KOPT-K1 (cell line): Measurements from ENCODE around the gene GPT2.
"Not testable (repeated sequence)": the region's sequence is repeated elsewhere in the genome, so short reads cannot be mapped to it uniquely, and the experiment has no call there.

ENCODE experiments used
- H3K27ac ChIP-seq: fragments of 200-600 bp; sonication (generic); 2 replicates; pipeline ENCODE4 v1.5.1; 2016; ENCODE audit warnings: antibody characterized with exemption, mild to moderate bottlenecking, low read depth, low read length; ENCODE audit not compliant: poor library complexity, severe bottlenecking
- H3K36me3 ChIP-seq: fragments of 200-600 bp; sonication (generic); 2 replicates; pipeline ENCODE4 v1.5.1; 2017; ENCODE audit warnings: antibody characterized with exemption, mild to moderate bottlenecking, low read length, moderate library complexity; ENCODE audit not compliant: insufficient read depth
- H3K9me3 ChIP-seq: fragments of 200-600 bp; sonication (generic); 2 replicates; pipeline ENCODE4 v1.5.1; 2017; ENCODE audit warnings: antibody characterized with exemption, low read length, mild to moderate bottlenecking; ENCODE audit not compliant: insufficient read depth, poor library complexity, severe bottlenecking

Gene GPT2

GRCh38 chr16:46854846-46855245 lies 29.3 kb upstream of the GPT2 start:
- Histone ChIP-seq H3K9me3 (no peaks in the 10 kb centered on the region), H3K27ac (no peak overlapping the region), H3K36me3 (no peaks in the 10 kb centered on the region)

- no peak overlapping the region for H3K27ac ChIP-seq
- no peaks in the 10 kb centered on the region for H3K36me3 ChIP-seq
Measured at GRCh38 chr16:46855389-46855788, 28.8 kb upstream of the GPT2 start.

GRCh38 chr16:46857368-46857945 lies 26.7 kb upstream of the GPT2 start:
- Histone ChIP-seq H3K36me3 (no peaks in the 10 kb centered on the region), H3K9me3 (no peaks in the 10 kb centered on the region), H3K27ac (no peak overlapping the region)

More at GRCh38 chr16:46855389-46855788, 28.8 kb upstream of the GPT2 start:
- H3K9me3 ChIP-seq: no peaks in the 10 kb centered on the region

- H3K36me3 ChIP-seq: no peaks in the 10 kb centered on the region
- no peak overlapping the region for H3K27ac ChIP-seq
- H3K9me3 ChIP-seq: no peaks in the 10 kb centered on the region
Measured at GRCh38 chr16:46858151-46858550, 26.0 kb upstream of the GPT2 start.

GRCh38 chr16:46859719-46860152 lies 24.4 kb upstream of the GPT2 start:
- H3K27ac ChIP-seq: no peak overlapping the region
- no peaks in the 10 kb centered on the region for H3K36me3 ChIP-seq
- no peaks in the 10 kb centered on the region for H3K9me3 ChIP-seq

DNA sequence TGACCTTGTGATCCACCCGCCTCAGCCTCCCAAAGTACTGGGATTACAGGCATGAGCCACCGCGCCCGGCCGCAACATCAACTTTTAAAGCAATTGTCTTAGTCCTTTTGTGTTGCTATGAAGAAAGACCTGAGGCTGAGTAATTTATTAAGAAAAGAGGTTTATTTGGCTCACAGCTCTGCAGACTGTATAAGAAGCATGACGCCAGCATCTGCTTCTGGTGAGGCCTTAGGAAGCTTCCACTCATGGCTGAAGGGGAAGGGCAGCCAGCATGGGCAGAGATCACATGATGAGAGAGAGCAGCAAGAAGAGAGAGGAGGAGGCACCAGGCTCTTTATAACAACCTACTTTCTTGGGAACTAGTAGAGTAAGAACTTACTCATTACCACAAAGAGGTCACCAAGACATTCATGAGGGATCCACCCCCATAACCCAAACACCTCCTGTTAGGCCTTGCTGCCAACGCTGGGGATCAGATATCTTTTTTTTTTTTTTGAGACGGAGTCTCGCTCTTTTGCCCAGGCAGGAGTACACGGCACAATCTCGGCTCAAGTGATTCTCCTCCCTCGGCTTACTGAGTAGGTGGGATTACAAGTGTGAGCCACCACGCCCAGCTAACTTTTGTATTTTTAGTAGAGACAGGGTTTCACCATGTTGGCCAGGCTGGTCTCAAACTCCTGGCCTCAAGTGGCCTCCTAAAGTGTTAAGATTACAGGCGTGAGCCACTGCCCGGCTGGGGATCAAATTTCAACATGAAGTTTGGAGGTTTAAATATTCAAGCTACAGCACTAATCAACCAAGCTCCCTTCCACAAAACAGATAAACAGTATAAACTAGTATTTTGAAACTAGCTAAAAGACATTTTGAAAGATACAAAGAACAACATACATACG lies 21.4 kb upstream of the GPT2 start:
- no peaks in the 10 kb centered on the region for H3K9me3 ChIP-seq
- H3K36me3 ChIP-seq: no peaks in the 10 kb centered on the region
- H3K27ac ChIP-seq: no peak overlapping the region

- Histone ChIP-seq H3K27ac (no peak overlapping the region), H3K9me3 (no peaks in the 10 kb centered on the region), H3K36me3 (no peaks in the 10 kb centered on the region)
Measured at GRCh38 chr16:46866286-46866685, 17.9 kb upstream of the GPT2 start.

- not testable (repeated sequence) for H3K36me3 ChIP-seq, H3K9me3 ChIP-seq, H3K27ac ChIP-seq
Measured at GRCh38 chr16:46867486-46867885, 16.7 kb upstream of the GPT2 start.

- not testable (repeated sequence) for H3K9me3 ChIP-seq, H3K36me3 ChIP-seq, H3K27ac ChIP-seq
Measured at GRCh38 chr16:46868891-46869290, 15.3 kb upstream of the GPT2 start.

DNA sequence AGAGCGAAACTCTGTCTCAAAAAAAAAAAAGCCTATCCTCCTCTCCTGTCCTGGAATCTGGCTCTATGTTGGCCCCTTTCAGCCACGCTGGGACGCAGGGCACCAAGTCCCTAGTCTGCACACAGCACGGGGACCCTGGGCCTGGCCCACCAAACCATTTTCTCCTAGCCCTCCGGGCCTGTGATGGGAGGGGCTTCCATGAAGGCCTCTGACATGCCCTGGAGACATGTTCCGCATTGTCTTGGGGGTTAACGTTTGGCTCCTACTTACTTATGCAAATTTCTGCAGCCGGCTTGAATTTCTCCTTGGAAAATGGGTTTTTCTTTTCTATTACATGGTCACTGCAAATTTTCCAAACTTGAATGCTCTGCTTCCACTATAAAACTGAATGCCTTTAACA lies 12.6 kb upstream of the GPT2 start:
- Histone ChIP-seq H3K9me3 (no peaks in the 10 kb centered on the region), H3K36me3 (no peaks in the 10 kb centered on the region), H3K27ac (no peak overlapping the region)

- Histone ChIP-seq H3K27ac (no peak overlapping the region), H3K9me3 (no peaks in the 10 kb centered on the region), H3K36me3 (no peaks in the 10 kb centered on the region)
Measured at GRCh38 chr16:46873201-46873600, 11.0 kb upstream of the GPT2 start.

- no peaks in the 10 kb centered on the region for H3K9me3 ChIP-seq
- no peaks in the 10 kb centered on the region for H3K36me3 ChIP-seq
- no peak overlapping the region for H3K27ac ChIP-seq
Measured at GRCh38 chr16:46875243-46875642, 8.9 kb upstream of the GPT2 start.

GRCh38 chr16:46882304-46882939 lies 1.7 kb upstream of the GPT2 start:
- no peak overlapping the region for H3K27ac ChIP-seq
- H3K9me3 ChIP-seq: no peaks in the 10 kb centered on the region

GRCh38 chr16:46882940-46883307 lies 1.2 kb upstream of the GPT2 start:
- no peaks in the 10 kb centered on the region for H3K36me3 ChIP-seq
- no peak overlapping the region for H3K27ac ChIP-seq

More at GRCh38 chr16:46882304-46882939, 1.7 kb upstream of the GPT2 start:
- no peaks in the 10 kb centered on the region for H3K36me3 ChIP-seq

GRCh38 chr16:46883353-46883689 lies 841 bp upstream of the GPT2 start:
- H3K9me3 ChIP-seq: no peaks in the 10 kb centered on the region
- H3K27ac ChIP-seq: no peak overlapping the region
- no peaks in the 10 kb centered on the region for H3K36me3 ChIP-seq

More at GRCh38 chr16:46882940-46883307, 1.2 kb upstream of the GPT2 start:
- no peaks in the 10 kb centered on the region for H3K9me3 ChIP-seq
